ENCODE data around the gene SERPINA1. TPM values are rescaled to one million over a fixed set of nuclear protein-coding genes. Genes with fewer than 3 reads are reported as not detected.

SERPINA1 gene
- total RNA-seq, 4 donors from 2014 or later = 102 to 1,757 (median 637) TPM

DNA sequence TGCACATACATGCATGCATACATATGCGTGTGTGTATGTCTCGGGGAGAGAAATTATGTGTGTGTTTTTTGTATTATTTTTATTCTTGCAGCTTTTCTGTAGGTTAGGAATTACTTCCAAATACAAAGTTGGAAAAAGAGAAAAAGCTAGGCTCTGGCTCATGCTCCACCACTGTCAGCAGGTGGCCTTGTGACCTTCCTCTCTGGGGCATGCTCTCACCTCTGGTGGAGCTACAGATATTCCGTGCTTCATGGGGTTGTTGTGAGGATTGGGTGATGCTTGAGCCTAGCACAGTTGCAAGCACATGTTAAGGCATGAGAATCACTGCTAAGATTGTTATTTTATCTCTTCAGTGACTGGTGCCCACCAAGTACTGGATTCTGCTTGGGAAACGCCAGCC lies 58.5 kb downstream of the SERPINA1 start:
- H3K9me3 ChIP-seq = no peaks in the 10 kb centered on the region
- no peak for DNase-seq
- H3K4me3 ChIP-seq = no peak overlapping the region
- no peak overlapping the region for H3K27ac ChIP-seq
- no peaks in the 10 kb centered on the region for H3K36me3 ChIP-seq
- no peaks in the 10 kb centered on the region for H3K27me3 ChIP-seq
- no peaks in the 10 kb centered on the region for H3K4me1 ChIP-seq
- TF ChIP-seq, protein P1, sequence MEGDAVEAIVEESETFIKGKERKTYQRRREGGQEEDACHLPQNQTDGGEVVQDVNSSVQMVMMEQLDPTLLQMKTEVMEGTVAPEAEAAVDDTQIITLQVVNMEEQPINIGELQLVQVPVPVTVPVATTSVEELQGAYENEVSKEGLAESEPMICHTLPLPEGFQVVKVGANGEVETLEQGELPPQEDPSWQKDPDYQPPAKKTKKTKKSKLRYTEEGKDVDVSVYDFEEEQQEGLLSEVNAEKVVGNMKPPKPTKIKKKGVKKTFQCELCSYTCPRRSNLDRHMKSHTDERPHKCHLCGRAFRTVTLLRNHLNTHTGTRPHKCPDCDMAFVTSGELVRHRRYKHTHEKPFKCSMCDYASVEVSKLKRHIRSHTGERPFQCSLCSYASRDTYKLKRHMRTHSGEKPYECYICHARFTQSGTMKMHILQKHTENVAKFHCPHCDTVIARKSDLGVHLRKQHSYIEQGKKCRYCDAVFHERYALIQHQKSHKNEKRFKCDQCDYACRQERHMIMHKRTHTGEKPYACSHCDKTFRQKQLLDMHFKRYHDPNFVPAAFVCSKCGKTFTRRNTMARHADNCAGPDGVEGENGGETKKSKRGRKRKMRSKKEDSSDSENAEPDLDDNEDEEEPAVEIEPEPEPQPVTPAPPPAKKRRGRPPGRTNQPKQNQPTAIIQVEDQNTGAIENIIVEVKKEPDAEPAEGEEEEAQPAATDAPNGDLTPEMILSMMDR (IDR thresholded peaks at IDR 0.05) = no peak
- no peak for TF ChIP-seq POLR2A (IDR thresholded peaks at IDR 0.05)

DNA sequence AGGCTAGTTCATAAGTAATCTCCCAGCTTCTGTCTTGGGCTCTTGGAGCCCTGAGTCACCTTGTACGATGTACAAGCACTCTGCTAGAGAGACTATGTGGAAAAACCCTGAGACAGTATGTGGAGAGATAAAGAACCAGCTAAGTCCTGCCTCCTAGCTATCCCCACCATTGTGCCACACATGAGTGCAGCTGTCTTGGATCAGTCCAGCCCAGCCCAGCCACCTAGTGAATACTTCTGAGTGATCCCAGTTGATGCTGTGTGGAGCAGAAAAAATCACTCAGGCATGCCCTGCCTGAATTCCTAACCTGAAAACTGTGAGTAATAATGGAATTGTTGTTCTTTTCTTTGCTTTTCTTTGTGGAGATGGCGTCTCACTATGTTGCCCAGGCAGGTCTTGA lies 60.2 kb downstream of the SERPINA1 start:
- Histone ChIP-seq H3K4me3 (no peak overlapping the region), H3K27me3 (no peaks in the 10 kb centered on the region), H3K36me3 (no peaks in the 10 kb centered on the region), H3K9me3 (no peaks in the 10 kb centered on the region), H3K27ac (no peak overlapping the region), H3K4me1 (no peaks in the 10 kb centered on the region)
- no peak for DNase-seq
- TF ChIP-seq, protein P1 (IDR thresholded peaks at IDR 0.05) = no peak
- TF ChIP-seq POLR2A (IDR thresholded peaks at IDR 0.05) = no peak

Other genes with a start within 250 kb of the SERPINA1 start
- 1 to 10 TPM in 2 of 4 donors, not detected in 2; 2.5 to 5.0 TPM for gene PPP4R4, start 214.3 kb downstream of the SERPINA1 start, total RNA-seq
- not detected for gene SERPINA10, start 95.3 kb downstream of the SERPINA1 start, total RNA-seq
- gene SERPINA6, start 65.3 kb downstream of the SERPINA1 start, total RNA-seq = not detected
- not detected for gene SERPINA2, start 21.9 kb downstream of the SERPINA1 start, total RNA-seq
- 1 to 10 TPM in 1 of 4 donors, not detected in 3; 1.1 TPM for gene SERPINA11, start 64.2 kb upstream of the SERPINA1 start, total RNA-seq
- gene SERPINA9, start 87.6 kb upstream of the SERPINA1 start, total RNA-seq = under 1 TPM in 1 of 4 donors, not detected in 3; 0.80 TPM
- gene SERPINA12, start 120.9 kb upstream of the SERPINA1 start, total RNA-seq = not detected
- gene SERPINA4, start 172.8 kb upstream of the SERPINA1 start, total RNA-seq = not detected
- gene SERPINA5, start 192.8 kb upstream of the SERPINA1 start, total RNA-seq = not detected
- 10 to 100 TPM; 25.9 to 61.8 (median 34.5) TPM for gene SERPINA3, start 223.8 kb upstream of the SERPINA1 start, total RNA-seq

All from Peyer's patch (tissue), 4 donors.